Activated gamma-delta T cell treated with anti-CD3 and anti-CD28 coated beads, Interleukin-2, amount 50 U/mL, for 16 hours (primary cell): Measurements from ENCODE around the gene XNDC1N.
A peak's percentile ranks its signal among the peaks of the same experiment; 100 is the strongest.
"Not testable (repeated sequence)": the region's sequence is repeated elsewhere in the genome, so short reads cannot be mapped to it uniquely, and the experiment has no call there.

ENCODE experiments used
- DNase-seq: peaks from one replicate; pipeline ENCODE4 v3.0.0-alpha.2; 2020; ENCODE audit warnings: low read depth

Gene XNDC1N

DNA sequence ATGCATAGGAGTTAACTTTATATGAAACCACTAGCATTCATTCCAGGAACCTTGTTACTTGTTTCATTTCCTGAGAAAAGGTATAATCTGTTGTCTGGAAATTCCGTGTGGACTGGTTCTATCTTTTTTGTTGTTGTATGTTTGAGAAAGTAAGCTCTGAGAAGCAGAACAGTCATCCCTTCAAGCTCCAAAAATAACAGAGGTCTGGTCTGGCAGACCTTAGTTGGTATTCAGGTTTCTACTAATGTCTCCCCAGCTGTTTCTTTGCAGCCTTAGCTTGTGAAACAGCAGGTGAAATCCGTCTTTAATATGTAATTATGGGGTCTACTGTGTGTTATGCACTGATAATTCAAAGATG lies 2.8 kb upstream of the XNDC1N start:
- no peak for DNase-seq

- no peak for DNase-seq
Observed at GRCh38 chr11:71930556-71931244, 2.3 kb upstream of the XNDC1N start.

DNA sequence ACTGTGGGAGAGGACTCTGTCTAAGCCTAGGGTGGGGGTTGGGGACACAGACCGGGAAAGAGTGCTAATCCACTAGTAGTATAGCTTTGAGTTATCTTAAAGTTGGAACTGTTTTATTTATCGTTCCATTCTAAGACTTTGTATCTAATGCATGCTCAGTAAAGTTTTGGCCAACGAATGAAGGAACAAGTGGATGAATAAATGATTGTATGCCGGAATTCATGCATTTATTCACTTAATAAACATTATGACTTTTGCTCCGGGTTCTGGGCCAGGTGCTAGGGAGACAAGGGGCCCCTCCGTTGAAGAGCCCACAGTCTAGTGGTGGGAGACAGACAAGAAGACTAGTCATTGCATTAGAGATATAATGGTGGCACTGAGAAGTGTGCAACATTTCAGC lies 1.1 kb upstream of the XNDC1N start:
- no peak for DNase-seq

DNA sequence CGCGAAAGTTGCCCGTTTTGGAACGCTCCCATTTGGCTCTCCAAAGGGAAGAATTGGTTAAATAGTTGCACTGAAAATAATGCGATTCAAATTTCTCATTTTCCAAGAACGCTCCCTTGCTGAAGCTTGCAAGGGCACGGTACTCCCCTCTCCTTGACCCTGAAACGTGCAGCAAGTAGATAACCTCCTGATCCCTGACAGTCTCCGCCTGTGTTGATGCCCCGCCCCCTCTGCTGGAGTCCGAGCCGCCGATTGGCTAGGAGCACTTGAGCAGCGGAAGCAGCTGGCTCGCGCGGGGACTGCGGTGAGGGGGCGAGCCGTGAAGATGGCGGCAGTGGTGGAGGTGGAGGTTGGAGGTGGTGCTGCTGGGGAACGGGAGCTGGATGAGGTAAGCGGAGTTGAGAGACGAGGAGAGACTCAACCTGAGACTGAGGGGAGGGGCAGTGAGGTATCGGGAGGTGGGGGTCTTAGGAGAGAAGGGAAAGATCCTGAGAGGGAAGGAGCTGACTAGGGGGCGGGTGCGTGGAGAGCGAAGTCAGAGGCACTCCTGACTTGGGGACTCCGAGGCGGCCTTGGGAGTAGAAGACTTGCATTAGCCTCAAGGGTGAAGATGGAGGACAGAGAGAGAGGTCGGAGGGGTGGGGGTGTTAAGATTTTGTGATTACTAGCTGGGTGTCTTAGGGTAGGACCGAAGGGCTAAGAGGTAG lies 496 bp upstream of the XNDC1N start, which contains the start of gene RNF121:
RNF121 (plus strand) TSS at position 310 of the 707 bp plus-strand sequence; CDS start at position 326, 16 bp downstream.
- peak; percentile 97 for DNase-seq

- no peak for DNase-seq
Observed at GRCh38 chr11:71917646-71918140, 10.7 kb downstream of the XNDC1N start.

GRCh38 chr11:71914617-71915189 lies 13.7 kb downstream of the XNDC1N start:
- no peak for DNase-seq

DNA sequence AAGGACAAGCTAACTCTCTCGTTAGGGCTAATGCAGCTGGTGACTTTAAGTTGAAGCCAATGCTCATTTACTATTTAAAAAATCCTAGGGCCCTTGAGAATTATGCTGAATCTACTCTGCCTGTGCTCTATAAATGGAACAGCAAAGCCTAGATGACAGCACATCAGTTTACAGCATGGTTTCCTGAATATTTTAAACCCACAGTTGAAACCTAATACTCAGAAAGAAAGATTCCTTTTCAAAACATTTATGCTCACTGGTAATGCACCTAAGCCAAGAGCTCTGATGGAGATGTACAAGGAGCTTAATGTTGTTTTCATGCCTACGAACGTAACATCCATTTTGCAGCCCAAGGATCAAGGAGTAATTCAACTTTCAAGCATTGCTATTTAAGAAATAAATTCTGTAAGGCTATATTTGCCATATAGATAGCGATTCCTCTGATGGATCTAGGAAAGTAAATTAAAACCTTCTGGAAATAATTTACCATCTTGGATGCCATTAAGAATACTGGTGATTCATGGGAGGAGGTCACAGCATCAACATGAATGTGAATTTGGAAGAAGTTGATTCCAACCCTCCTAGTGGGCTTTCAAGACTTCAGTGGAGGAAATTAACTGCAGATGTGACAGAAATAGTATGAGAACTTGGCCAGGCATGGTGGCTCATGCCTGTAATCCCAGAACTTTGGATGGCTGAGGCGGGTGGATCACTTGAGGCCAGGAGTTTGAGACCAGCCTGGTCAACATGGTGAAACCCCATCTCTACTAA lies 14.5 kb downstream of the XNDC1N start:
- DNase-seq, result no peak

DNA sequence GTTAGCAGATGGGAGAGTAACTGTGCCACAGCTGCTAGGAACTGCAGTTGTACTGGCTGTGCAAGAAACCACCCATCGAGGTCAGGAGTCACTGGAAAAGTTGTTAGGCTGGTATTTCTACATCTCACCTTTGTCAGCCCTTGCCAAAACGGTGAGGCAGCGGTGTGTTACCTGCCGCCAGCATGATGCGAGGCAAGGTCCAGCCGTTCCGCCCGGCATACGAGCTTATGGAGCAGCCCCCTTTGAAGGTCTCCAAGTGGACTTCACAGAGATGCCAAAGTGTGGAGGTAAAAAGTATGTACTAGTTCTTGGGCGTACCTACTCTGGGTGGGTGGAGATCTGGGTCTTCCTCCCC lies 16.4 kb downstream of the XNDC1N start:
- not testable (repeated sequence) for DNase-seq

GRCh38 chr11:71911321-71911985 lies 16.9 kb downstream of the XNDC1N start:
- DNase-seq, result peak; percentile 12

DNA sequence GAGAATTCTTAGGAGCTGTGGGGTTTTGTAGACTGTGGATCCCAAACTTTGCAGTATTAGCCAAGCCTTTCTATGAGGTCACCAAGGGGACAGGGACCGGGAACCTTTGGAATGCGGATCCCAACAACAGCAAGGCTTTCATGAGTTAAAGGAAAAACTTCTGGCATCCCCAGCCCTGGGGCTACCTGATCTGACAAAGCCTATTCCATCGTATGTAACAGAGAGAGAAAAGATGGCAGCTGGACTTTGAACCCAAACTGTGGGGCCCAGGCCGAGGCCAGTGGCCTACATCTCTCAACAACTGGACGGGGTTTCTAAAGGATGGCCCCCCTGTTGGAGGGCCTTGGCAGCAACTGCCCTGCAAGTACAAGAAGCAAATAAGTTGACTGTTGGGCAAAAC lies 17.6 kb downstream of the XNDC1N start:
- DNase-seq, result not testable (repeated sequence)

GRCh38 chr11:71908218-71908617 lies 20.2 kb downstream of the XNDC1N start:
- no peak for DNase-seq

DNA sequence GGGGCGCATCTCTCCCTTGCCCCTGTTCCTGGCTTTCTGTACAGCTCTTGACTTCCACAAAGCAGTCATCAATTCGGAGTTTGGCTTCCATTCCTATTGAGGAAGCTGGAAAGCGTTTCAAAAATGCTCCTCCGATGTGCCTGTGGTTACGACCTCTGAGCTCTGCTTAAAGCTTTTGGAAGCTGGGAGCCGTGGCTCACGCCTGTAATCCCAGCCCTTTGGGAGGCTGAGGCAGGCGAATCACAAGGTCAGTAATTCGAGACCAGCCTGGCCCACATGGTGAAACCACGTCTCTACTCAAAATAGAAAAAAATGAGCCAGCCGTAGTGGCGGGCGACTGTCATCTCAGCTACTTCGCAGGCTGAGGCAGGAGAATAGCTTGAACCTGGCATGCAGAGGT lies 27.3 kb downstream of the XNDC1N start:
- DNase-seq, result not testable (repeated sequence)

- DNase-seq, result no peak
Observed at GRCh38 chr11:71895961-71896360, 32.4 kb downstream of the XNDC1N start.

DNA sequence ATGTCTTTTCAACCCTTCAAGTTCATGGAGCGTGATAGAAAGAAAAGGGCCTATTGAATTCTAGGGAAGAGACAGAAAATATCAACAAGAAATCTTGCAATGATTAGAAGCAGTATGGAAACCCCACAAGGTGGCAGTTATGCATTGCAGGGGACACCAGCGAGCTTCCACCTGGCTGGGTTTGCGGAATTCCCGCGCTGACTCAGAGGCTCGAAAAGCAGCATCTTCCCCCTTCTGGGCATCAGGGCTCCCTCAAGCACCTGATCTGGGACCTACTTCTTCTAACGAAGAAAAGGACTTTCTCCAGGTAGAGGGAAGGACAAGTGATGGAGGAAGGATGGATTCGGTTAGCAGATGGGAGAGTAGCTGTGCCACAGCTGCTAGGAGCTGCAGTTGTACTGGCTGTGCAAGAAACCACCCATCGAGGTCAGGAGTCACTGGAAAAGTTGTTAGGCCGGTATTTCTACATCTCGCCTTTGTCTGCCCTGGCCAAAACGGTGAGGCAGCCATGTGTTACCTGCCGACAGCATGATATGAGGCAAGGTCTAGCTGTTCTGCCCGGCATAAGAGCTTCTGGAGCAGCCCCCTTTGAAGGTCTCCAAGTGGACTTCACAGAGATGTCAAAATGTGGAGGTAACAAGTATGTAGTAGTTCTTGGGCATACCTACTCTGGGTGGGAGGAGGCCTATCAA lies 39.1 kb downstream of the XNDC1N start:
- not testable (repeated sequence) for DNase-seq

DNA sequence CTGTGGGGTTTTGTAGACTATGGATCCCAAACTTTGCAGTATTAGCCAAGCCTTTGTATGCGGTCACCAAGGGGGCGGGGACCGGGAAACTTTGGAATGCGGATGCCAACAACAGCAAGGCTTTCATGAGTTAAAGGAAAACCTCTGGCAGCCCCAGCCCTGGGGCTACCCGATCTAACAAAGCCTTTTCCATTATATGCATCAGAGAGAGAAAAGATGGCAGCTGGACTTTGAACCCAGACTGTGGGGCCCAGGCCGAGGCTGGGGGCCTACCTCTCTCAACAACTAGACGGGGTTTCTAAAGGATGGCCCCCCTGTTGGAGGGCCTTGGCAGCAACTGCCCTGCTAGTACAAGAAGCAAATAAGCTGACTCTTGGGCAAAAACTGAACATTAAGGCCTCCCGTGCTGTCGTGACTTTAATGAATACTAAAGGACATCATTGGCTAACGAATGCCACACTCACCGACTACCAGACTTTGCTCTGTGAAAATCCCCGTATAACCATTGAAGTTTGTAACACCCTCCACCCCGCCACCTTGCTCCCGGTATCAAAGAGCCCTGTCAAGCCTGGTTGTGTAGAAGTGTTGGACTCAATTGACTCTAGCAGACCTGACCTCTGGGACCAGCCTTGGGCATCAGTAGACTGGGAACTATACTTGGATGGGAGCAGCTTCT lies 39.9 kb downstream of the XNDC1N start:
- DNase-seq, result not testable (repeated sequence)

GRCh38 chr11:71885806-71886205 lies 42.6 kb downstream of the XNDC1N start:
- not testable (repeated sequence) for DNase-seq
